Measurements from ENCODE around the gene EXOC3L4. TPM values are rescaled to one million over a fixed set of nuclear protein-coding genes. Genes with fewer than 3 reads are reported as not detected.

The EXOC3L4 gene
- total and polyA plus RNA-seq, 9 of the 15 experiments (the other 6 are each of a cell fraction or from before 2014, with no cell fraction given): 0.10 to 6.7 (median 0.98) TPM; not detected in 1

DNA sequence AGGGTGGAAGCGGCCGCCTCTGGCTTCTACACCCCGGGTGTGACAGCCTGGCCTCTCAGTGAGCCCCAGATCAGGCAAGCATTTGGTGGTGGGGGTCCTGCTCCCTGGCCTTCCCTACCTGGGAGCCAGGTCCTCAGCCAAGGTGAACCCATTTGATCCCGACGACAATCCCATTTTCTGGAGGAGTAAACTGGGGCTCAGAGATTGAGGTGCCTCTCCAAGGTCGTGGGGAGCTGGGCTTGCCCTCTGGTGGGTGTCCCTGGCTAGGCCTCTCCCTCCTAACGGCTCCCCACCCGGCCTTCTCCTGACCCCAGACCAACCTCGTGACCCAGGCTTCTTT lies 2.7 kb upstream of the EXOC3L4 start (continued):
- TF ChIP-seq, protein P1, sequence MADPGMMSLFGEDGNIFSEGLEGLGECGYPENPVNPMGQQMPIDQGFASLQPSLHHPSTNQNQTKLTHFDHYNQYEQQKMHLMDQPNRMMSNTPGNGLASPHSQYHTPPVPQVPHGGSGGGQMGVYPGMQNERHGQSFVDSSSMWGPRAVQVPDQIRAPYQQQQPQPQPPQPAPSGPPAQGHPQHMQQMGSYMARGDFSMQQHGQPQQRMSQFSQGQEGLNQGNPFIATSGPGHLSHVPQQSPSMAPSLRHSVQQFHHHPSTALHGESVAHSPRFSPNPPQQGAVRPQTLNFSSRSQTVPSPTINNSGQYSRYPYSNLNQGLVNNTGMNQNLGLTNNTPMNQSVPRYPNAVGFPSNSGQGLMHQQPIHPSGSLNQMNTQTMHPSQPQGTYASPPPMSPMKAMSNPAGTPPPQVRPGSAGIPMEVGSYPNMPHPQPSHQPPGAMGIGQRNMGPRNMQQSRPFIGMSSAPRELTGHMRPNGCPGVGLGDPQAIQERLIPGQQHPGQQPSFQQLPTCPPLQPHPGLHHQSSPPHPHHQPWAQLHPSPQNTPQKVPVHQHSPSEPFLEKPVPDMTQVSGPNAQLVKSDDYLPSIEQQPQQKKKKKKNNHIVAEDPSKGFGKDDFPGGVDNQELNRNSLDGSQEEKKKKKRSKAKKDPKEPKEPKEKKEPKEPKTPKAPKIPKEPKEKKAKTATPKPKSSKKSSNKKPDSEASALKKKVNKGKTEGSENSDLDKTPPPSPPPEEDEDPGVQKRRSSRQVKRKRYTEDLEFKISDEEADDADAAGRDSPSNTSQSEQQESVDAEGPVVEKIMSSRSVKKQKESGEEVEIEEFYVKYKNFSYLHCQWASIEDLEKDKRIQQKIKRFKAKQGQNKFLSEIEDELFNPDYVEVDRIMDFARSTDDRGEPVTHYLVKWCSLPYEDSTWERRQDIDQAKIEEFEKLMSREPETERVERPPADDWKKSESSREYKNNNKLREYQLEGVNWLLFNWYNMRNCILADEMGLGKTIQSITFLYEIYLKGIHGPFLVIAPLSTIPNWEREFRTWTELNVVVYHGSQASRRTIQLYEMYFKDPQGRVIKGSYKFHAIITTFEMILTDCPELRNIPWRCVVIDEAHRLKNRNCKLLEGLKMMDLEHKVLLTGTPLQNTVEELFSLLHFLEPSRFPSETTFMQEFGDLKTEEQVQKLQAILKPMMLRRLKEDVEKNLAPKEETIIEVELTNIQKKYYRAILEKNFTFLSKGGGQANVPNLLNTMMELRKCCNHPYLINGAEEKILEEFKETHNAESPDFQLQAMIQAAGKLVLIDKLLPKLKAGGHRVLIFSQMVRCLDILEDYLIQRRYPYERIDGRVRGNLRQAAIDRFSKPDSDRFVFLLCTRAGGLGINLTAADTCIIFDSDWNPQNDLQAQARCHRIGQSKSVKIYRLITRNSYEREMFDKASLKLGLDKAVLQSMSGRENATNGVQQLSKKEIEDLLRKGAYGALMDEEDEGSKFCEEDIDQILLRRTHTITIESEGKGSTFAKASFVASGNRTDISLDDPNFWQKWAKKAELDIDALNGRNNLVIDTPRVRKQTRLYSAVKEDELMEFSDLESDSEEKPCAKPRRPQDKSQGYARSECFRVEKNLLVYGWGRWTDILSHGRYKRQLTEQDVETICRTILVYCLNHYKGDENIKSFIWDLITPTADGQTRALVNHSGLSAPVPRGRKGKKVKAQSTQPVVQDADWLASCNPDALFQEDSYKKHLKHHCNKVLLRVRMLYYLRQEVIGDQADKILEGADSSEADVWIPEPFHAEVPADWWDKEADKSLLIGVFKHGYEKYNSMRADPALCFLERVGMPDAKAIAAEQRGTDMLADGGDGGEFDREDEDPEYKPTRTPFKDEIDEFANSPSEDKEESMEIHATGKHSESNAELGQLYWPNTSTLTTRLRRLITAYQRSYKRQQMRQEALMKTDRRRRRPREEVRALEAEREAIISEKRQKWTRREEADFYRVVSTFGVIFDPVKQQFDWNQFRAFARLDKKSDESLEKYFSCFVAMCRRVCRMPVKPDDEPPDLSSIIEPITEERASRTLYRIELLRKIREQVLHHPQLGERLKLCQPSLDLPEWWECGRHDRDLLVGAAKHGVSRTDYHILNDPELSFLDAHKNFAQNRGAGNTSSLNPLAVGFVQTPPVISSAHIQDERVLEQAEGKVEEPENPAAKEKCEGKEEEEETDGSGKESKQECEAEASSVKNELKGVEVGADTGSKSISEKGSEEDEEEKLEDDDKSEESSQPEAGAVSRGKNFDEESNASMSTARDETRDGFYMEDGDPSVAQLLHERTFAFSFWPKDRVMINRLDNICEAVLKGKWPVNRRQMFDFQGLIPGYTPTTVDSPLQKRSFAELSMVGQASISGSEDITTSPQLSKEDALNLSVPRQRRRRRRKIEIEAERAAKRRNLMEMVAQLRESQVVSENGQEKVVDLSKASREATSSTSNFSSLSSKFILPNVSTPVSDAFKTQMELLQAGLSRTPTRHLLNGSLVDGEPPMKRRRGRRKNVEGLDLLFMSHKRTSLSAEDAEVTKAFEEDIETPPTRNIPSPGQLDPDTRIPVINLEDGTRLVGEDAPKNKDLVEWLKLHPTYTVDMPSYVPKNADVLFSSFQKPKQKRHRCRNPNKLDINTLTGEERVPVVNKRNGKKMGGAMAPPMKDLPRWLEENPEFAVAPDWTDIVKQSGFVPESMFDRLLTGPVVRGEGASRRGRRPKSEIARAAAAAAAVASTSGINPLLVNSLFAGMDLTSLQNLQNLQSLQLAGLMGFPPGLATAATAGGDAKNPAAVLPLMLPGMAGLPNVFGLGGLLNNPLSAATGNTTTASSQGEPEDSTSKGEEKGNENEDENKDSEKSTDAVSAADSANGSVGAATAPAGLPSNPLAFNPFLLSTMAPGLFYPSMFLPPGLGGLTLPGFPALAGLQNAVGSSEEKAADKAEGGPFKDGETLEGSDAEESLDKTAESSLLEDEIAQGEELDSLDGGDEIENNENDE (IDR thresholded peaks at IDR 0.05; ENCODE audit: low read depth, low read length): no peak
- TF ChIP-seq SMARCA5 (IDR thresholded peaks at IDR 0.05) (peak; percentile 47; the same call in 1 of the 2 replicates), FUS (optimal IDR thresholded peaks at IDR 0.05; ENCODE audit: low read depth, low read length) (no peak), OTX1 (CRISPR knock-in tag; IDR thresholded peaks at IDR 0.05) (no peak), HDAC2 (IDR thresholded peaks at IDR 0.05) (peak; percentile 52; the same call in 1 of the 2 replicates), NR2C2 (CRISPR knock-in tag; IDR thresholded peaks at IDR 0.05) (no peak), NR2C2 (tag; IDR thresholded peaks at IDR 0.05) (no peak; the same call in 1 of the 2 replicates)
- TF ChIP-seq, protein P2, sequence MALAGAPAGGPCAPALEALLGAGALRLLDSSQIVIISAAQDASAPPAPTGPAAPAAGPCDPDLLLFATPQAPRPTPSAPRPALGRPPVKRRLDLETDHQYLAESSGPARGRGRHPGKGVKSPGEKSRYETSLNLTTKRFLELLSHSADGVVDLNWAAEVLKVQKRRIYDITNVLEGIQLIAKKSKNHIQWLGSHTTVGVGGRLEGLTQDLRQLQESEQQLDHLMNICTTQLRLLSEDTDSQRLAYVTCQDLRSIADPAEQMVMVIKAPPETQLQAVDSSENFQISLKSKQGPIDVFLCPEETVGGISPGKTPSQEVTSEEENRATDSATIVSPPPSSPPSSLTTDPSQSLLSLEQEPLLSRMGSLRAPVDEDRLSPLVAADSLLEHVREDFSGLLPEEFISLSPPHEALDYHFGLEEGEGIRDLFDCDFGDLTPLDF (CRISPR knock-in tag; IDR thresholded peaks at IDR 0.05): no peak
